ENCODE measurements around the gene SYCE3. TPM values are rescaled to one million over a fixed set of nuclear protein-coding genes. Genes with fewer than 3 reads are reported as not detected.

SYCE3 gene
- total and polyA plus RNA-seq, 2 donors (not counting 3 experiments of a cell fraction or from before 2014, with no cell fraction given), result not detected

GRCh38 chr22:50519151-50519550 is 43.6 kb downstream of the SYCE3 start:
- intact Hi-C loops (cut with micrococcal nuclease), result no loop called here
- H3K9me3 ChIP-seq (replicated peaks; ENCODE audit: control insufficient read depth, insufficient read depth, low read length), result no peaks in the 10 kb centered on the region
- H3K4me3 ChIP-seq (replicated peaks in 1 of 3; ENCODE audit: insufficient read depth in 1 of 3, low read depth in 1 of 3, low read length in 3 of 3), result no peak overlapping the region
- BruUV-seq (replicated peaks), result no TSS peak
- H2AFZ ChIP-seq (ENCODE audit: low read depth, low read length), result no peak overlapping the region
- H3K4me2 ChIP-seq (ENCODE audit: insufficient read depth, low read length), result no peak overlapping the region
- H3K9ac ChIP-seq (replicated peaks; ENCODE audit: extremely low read depth, insufficient read depth, low read length), result no peak overlapping the region
- FAIRE-seq (no peak), DNase-seq (ENCODE audit: low read depth, low spot score) (no peak)
- dilution Hi-C loops (cut with MboI; ENCODE audit: extremely low pct_ligation_motif_present, low sequenced_read_pairs), result no loop called here
- no peaks in the 10 kb centered on the region for H3K9me1 ChIP-seq (replicated peaks; ENCODE audit: control insufficient read depth, extremely low read depth, insufficient read depth, low read length)
- H3K79me2 ChIP-seq (ENCODE audit: control insufficient read depth, insufficient read depth, low read length), result peaks cover 12% of the 10 kb centered on the region
- no peaks in the 10 kb centered on the region for H4K20me1 ChIP-seq (replicated peaks; ENCODE audit: control insufficient read depth, extremely low read depth, insufficient read depth, low read length)
- peaks cover 4% of the 10 kb centered on the region for H3K4me1 ChIP-seq (ENCODE audit: control insufficient read depth, extremely low read depth, insufficient read depth, low read length)
- no peak for TF ChIP-seq JUN (IDR thresholded peaks at IDR 0.05; ENCODE audit: borderline replicate concordance, insufficient read depth, insufficient read length, low read depth)
- TF ChIP-seq POLR2AphosphoS5 (IDR thresholded peaks at IDR 0.05; ENCODE audit: insufficient read depth, low read depth, low read length), result no peak
- no peak for TF ChIP-seq MAX (IDR thresholded peaks at IDR 0.05; ENCODE audit: insufficient read depth, insufficient read length)
- no peak for TF ChIP-seq EZH2 (IDR thresholded peaks at IDR 0.05; ENCODE audit: borderline replicate concordance, low read depth, low read length, severe bottlenecking)
- TF ChIP-seq MYC (IDR thresholded peaks at IDR 0.05; ENCODE audit: low read depth, low read length), result no peak
- no peak for TF ChIP-seq POLR2A (IDR thresholded peaks at IDR 0.05; ENCODE audit: low read depth, low read length)
- TF ChIP-seq GATA2 (IDR thresholded peaks at IDR 0.05; ENCODE audit: insufficient read depth, insufficient read length, low read depth, low read length), result no peak
- TF ChIP-seq CTCF (IDR thresholded peaks at IDR 0.05; ENCODE audit: extremely low read depth in 1 of 2, insufficient read depth in 1 of 2, low read depth in 1 of 2, low read length in 2 of 2), result no peak
- TF ChIP-seq FOS (IDR thresholded peaks at IDR 0.05; ENCODE audit: borderline replicate concordance, insufficient read depth, low read length), result no peak
- H3K36me3 ChIP-seq (ENCODE audit: control insufficient read depth in 2 of 2, extremely low read depth in 1 of 2, insufficient read depth in 2 of 2, low read length in 2 of 2), result peaks cover 0 to 27% of the 10 kb centered on the region in 2 experiments
- POLR2A ChIA-PET, result no interaction called here
- no peaks in the 10 kb centered on the region for H3K27me3 ChIP-seq (ENCODE audit: control insufficient read depth in 2 of 2, insufficient read depth in 2 of 2, low read length in 2 of 2)
- H3K27ac ChIP-seq (ENCODE audit: insufficient read depth, low read depth, low read length), result no peak overlapping the region
- CTCF ChIA-PET, result no interaction called here
